ENCODE results near the gene RBBP5.

Gene RBBP5

DNA sequence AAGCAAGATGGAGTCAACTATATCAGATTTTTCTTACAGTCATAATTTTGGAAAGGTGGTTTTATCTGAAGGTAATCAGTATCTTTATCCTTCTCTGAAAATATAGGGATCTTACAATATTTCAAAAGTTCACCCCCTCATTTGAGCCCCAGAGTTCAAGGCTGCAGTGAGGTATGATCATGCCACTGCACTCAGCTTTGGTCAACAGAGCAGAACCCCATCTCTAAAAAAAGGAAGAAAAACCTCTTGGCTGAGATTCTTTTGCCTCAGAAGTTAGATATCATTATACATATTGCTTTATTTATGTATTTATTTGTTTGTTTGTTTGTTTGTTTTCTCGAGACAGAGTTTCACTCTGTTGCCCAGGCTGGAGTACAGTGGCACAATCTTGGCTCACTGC, 11.5 kb upstream of the RBBP5 start:
- DNase-seq (ENCODE audit: low read depth): no peak

DNA sequence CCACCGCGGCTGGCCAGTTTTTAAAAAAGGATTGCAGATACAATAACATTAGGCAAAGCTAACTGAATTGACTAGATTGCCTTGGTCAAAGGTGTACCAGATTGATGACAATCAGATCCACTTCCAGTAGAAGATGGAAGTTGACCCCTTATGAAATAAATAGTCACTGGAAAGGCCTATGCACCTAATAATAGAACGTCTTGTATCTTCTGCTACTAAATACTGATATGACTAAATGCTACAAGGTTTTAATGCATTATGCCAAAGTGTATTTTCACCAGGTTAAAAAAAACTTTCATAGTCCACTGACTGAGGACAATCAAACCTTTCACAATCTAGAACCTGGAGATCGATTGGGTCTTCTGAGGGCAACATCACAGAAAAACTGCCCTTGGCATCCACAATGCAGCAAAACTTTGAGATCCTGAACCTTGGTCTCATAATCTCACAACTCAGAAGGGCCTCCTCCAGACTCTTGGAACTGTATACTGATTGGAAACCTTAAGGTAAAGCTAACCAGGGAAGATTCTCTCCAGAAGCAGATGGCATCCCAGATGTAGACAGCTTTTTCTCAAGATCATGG, 7.8 kb upstream of the RBBP5 start:
- no peak for DNase-seq (ENCODE audit: low read depth)

DNA sequence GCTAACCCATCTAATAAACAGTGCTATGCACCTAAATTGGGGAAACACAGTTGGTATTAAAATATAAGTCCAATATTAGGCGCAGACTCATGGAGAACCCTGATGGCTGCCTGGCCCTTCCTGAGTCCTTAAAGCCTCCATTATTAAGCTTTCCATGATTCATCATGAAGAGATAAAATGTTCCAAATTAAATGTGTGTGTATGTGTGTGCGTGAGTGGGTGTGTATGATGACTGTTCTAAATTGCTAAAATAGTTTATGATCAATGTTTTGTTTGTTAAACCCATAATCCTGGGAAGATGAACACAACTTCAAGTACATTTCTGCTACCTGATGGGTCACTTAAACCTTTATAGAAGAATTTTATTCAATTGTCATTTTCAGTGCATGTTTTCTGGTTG, 6.3 kb upstream of the RBBP5 start:
- DNase-seq (ENCODE audit: low read depth): no peak

DNA sequence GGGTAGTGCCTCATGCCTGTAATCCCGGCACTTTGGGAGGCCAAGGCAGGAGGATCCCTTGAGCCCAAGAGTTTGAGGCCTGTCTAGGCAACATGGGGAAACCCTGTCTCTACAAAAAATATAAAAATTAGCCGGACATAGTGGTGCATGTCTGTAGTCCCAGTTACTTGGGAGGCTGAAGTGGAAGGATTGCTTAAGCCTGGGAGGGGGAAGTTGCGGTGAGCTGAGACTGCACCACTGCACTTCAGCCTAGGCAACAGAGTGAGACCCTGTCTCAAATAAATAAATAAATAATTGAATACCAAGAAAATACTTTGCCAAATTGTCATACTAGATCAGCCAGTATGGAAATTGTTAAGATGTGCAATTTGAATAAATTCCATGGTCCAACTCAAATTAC, 5.9 kb upstream of the RBBP5 start:
- DNase-seq (ENCODE audit: low read depth): no peak

DNA sequence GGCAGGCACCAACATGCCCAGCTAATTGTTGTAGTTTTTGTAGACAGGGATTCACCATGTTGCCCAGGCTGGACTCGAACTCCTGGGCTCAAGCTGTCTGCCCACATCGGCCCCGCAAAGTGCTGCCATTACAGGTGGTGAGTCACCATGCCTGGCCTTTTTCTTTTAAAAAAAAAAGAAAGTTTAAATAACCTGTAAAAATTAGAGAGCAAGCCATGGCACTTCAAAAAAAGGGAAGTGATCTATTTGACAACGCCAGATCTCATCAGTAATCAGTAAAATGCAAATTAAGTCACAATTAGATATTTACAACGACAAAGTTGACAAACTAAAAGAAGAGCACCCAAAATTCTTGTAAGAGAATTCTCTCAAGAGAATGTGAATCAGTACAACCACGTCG, 2.9 kb upstream of the RBBP5 start:
- DNase-seq (ENCODE audit: low read depth): no peak

DNA sequence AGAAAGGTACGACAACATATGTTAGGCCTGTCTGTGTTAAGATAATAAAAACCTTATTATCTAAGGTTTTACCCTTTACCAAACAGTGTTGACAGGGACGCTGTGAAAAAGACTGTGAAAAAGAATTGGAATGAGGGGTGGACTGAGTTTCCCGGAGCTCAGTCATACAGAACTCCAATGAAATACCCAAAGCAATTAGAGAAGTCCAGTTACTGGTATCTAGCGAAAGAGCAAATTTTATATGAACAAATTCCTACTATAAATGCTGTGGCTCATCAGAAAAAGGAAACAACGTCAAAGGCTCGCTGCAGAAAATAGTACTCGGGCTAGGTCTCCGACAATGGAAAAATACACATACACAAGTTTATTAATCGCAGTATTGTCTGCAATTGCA, 708 bp upstream of the RBBP5 start:
- DNase-seq (ENCODE audit: low read depth): no peak

DNA sequence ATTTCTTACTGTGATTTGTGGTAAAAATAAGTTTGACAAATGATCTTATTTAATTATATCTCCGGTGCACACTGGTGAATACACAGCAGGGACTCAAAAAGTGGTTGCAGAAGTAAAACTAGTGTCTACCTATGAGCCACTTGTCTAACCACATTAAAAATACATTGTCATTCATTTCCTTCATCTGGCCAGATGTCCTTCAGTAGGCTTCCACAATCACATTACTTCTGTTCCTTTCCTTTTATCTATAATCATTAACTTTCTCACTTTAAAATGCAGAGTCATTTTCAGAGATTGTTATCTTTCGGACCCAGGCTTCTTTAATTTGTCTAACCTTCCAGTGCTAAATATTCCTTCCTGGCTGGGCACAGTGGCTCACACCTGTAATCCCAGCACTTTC, 3.0 kb downstream of the RBBP5 start:
- DNase-seq (ENCODE audit: low read depth): no peak

DNA sequence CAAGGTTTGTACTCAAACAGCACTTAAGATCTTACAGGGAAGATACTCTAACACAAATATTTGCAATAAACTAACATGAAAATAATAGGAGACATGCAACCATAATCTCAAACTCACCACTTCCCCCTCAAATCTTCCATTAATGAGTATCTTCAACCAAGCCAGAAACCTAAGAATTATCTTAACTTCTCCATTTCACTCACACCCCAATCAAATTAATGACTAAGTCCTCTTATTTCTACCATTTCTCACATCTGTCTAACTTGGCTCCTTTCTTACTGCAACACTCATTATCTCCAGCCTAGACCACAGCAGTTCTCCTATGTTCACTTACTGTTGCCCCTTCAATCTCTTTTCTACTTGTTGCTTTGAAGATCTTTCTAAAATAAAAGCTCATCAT, 10.4 kb downstream of the RBBP5 start:
- no peak for DNase-seq (ENCODE audit: low read depth)

DNA sequence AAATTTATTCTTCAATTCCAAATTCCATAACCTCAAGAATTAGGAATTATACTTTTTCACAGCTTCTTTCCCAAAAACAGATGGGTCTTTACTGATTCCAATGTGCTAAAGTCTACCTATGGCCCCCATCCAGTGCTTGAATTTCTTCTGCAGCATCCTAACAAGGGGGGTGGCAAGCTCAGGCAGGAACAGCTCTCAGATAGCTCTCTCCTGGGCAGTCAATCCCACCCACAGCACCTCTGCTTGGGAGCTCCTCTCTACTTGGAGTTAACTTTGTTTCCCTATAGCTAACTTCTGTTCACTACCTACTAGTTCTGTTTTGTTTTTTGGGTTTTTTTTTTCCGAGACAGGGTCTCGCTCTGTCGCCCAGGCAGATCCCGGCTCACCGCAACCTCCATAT, 12.1 kb downstream of the RBBP5 start:
- no peak for DNase-seq (ENCODE audit: low read depth)

DNA sequence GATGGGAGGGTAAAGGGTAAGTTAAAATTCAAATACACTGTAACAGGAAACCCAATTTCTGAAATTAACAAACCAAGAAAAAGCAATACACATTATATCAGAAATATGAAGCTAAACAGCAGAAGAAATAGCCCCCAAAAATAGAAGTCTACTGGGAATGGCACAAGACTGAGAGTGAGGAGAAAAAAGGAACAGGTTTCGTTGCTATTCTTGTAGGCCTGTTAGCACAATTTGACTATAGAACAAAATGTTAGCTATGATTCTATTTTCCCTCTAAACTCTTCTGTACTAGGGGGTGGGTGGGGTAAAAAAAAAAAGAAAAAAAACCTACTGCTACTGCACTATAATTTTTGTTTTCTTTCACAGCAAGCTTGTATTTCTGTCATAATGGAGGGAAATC, 12.5 kb downstream of the RBBP5 start:
- no peak for DNase-seq (ENCODE audit: low read depth)

DNA sequence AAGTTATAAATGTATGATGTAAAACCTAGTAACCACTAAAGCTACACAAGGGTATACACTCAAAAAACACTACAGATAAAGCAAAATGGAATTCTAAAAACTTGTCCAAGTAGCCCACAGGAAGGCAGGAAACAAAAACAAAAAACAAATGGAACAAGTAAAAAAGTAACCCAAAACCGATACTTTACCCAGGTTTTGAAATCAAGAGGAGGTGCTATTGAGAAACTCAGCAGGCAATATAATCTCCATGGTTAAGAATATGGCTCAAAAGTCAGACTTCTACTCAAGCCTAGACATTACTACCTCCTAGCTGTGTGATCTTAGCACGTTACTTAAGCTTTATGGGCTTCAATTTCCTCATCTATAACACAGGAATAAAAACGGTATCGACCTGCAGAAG, 13.3 kb downstream of the RBBP5 start:
- DNase-seq (ENCODE audit: low read depth): no peak

DNA sequence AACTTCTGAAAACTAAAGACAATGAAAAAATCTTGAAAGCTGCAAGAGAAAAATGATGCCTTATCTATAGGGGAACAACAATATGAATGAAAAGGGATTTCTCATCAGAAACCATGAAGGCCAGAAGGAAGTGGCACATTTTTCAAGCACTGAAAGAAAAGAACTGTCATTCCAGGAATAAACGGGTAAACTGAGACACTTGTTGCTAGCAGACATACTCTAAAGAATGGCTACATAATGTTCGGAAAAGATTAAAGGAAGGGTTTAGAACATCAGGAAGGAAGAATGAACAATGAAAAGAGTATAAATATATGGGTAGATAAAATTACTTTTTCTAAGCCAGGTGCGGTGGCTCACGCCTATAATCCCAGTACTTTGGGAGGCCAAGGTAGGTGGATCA, 14.5 kb downstream of the RBBP5 start:
- no peak for DNase-seq (ENCODE audit: low read depth)

DNA sequence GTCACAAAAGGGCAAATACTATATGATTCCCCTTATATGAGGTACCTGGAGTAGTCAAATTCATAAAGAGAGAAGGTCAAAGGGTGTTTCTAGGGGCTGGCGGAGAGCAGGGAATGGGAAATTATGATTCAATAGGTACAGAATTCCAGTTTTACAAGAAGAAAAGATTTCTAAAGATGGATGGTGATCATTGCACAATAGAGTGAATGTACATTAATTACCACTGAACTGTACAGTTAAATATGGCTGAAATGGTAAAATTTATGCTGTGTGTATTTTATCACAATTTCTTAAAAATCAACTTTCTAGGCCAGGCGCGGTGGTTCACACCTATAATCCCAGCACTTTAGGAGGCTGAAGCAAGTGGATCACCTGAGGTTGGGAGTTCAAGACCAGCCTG, 19.4 kb downstream of the RBBP5 start:
- DNase-seq (ENCODE audit: low read depth): no peak

DNA sequence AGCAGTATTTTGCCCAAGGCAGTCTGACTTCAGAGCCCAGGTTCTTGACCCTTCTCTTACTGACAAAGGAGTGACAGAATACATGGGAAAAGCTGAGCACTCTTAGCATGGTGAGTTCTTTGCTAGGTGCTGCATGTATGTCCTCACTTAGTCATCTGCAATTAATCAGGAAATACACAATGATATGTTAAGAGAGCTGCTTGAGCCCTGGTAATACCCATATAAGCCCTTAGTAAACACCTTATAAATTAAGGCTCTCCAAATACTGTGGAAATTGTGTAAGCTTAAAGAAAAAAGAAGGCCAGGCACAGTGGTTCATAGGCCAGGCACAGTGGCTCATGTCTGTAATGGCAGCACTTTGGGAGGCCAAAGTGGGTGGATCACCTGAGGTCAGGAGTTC, 23.5 kb downstream of the RBBP5 start:
- DNase-seq (ENCODE audit: low read depth): no peak

DNA sequence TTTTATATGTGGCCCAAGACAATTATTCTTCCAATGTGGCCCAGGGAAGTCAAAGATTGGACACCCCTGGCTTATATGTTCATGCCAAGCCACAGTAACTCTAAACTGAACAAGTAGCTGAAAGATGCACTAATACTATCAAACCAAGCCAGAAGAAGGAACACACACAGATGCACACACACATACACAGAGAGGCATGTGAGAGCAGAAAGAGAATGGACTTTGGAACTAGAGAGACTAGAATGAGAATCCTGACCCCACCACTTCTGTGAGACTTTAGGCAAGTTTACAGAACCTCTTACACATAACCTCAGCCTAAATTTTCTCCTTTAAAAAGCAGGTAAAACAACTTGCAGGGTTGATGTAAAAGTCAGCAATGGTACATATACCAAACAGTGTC, 26.4 kb downstream of the RBBP5 start:
- no peak for DNase-seq (ENCODE audit: low read depth)

DNA sequence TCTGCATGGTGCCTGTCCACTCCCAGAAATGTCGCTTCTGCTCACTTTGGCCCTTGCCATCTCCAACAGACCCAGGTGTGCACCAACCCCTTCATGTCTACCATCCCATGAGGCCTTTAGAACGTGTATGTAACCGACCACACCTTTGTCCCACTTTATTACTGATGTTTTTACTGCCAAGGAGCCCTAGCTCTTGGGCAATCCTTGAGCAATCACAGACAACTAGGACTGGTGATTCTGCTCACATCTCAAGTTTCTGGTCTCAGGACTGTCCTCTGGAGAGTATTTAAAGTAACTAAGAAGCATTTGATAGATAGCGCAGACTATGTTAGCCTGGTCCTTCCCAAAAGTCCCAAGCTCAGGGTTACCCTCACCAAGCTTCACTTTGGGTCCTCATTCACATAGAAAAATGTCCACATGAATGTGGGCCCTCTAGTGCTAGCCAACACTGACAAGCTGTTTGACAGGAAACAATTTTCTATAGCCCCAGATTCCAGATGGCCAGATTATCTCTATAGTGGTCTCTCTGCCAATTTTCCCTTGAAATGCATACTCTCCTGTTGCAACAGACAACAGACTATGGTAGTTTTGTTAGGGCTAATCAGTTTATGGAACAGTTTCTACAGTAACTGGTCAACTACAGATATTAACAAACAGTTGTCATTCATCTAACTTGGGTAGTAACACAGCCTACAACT, 30.6 kb downstream of the RBBP5 start:
- no peak for DNase-seq (ENCODE audit: low read depth)

DNA sequence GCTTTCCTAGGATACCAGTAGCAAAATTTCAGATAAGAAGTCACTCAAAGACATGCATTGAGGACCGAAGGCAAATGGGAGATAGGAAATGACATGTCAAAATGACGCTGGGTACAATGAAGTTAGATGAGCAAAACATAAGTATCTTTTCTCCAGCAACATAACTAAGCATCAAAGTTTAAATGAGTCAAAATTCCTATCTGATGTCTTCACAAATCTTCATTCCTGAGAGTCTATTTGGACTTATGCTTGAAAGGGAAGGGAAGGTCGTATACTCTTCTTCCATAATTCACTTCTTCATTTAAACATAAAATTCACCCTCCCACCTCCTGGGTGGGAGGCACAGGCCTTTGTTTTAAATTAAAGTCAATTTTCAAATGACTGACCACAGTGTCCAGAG, 33.4 kb downstream of the RBBP5 start:
- no peak for DNase-seq (ENCODE audit: low read depth)

DNA sequence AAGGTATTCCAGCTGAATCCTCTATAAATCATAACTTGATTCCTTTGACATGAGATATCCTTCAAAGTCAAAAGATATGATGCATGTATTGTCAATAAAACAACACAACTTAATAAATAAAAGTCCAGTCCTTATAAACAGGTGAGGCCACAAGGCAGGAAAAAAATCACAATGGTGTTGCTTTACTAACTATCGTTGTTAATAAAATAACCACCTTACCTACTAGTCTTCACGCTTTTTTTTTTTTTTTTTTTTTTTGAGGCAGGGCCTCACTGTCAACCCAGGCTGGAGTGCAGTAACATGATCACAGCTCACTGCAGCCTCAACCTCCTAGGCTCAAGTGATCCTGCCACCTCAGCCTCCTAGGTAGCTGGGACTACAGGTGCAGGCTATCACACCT, 37.4 kb downstream of the RBBP5 start, which contains the start of gene TMEM81:
TSS of gene TMEM81 (minus strand) at position 101 of the 400 bp plus-strand sequence. CDS start 140 bp downstream, outside the sequence.
- DNase-seq (ENCODE audit: low read depth): no peak

DNA sequence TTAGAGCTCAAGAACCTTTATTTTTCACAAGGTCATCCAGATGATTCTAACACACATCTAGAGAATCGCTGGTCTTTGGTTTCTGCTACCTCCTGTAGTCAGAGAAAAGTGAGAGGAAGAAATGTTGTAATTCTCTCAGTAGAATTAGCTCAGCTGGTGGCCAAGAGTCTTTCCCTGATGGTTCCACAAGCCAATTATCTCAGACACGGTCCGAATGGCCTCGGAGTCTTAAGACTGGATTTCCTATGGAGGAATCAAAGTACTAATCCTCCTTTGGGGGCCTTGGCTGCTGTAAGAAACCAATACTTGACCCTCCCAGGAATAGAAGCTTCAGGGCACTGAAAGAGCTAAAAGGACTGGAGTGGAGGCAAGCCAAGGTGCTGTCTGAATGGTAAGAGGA, 39.3 kb downstream of the RBBP5 start:
- DNase-seq (ENCODE audit: low read depth): no peak

DNA sequence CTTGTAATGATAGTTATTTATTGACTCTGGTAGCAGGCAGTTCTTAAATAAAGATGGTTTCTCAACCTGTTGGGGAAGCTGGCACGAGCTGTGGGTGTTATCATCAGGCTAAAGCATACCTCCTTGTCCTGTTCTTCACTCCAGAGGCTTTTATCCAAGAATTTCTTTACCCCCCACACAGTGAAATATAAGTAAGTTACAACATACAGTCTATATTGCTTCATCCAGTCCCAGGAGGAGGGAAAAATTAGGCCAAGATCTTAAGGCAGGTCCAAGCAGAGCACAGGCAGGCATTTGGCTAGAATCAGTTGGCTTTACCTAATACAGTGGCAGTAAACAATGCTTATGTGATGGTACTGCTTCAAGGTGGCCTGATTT, 43.9 kb downstream of the RBBP5 start:
- DNase-seq (ENCODE audit: low read depth): no peak

DNA sequence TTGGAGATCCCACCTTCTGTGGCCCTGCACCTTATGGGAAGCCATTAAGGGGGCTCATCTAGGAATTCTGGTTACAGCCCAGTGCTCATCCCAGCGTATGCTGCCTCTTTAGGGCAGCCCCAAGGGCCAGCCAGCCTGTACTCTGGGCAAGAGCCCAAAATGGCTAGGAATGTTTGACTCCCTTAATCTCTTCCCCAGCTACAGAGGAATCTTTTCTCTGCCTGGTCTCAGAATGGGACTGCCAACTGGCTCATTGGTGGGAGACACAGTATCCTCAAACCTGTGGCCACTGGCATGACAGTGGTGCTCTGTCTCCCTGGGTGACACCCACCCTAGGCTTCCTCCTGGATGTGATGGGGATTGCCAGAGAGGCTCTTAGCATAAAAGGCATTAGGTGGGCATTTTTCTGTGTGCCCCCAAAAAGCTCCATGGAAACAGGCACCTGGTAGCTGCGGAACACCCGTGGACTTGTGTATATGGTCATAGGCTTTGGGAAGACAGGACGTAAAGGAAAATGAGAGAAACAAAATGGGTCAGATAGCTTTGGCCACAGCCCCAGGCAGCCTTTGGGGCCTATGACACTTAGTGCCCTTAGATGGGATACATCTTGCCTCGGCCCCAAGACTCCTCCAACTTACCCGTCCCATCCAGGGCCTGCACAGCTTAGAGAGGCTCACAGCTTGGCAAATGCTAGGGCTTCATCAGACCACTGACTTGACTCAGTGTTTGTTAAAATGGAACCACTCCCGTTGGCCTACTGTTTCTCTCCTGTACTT, 44.4 kb downstream of the RBBP5 start:
- DNase-seq (ENCODE audit: low read depth): no peak

DNA sequence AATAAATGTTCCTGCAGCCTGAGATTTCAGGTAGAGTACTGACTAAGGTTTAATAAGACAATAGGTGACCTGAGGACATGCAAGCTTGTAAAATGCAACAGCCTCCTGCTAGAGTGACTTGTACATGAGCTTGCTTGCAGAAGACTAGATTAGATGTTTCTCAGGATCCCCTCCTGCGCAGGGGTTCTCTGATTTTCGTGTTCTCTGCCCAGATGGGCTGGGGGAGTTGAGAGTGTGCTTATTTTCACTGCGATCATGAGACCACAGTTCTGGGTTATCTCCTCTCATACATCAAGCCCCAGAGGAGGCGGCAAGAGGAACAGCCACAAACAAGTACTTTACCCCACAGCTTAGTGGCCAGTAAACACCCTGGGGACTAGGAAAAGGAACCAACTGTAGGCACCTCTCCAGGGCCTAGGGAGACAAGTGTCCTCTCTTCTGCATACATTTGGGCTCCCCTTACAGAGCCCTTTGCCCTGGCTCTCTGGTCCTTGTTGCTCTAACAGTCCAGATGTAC, 45.5 kb downstream of the RBBP5 start:
- no peak for DNase-seq (ENCODE audit: low read depth)

DNA sequence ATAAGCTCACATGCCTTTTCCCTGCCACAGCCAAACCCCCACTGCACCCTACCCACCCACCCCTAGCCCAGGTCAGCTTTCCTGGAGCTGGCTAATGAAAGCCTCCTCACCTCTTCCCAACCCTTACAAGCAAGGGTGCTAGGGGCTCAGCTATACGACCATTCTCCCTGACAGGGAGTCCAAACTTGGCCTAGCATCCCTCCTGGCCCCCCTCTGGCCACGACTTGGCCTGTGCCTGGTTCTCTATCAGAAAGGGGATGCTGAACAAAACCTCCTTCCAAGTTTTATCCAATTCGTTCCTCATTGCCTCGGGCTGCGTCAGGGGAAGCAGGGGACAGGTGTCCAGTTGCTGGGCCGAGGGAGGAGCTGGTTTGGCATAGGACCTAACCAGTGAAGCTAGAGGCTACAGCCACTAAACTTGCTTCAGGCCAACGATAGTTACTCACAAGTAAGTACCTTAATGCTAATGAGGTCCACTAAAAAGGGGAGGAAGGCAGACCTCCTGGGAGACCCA, 46.1 kb downstream of the RBBP5 start:
- no peak for DNase-seq (ENCODE audit: low read depth)

Measured in non-pigmented ciliary epithelial cell (primary cell).